Right atrium auricular region (tissue), 2 donors: ENCODE data around the gene FOXR2. TPM values are rescaled to one million over a fixed set of nuclear protein-coding genes. Genes with fewer than 3 reads are reported as not detected.

ENCODE experiments used
- DNase-seq: peaks from one replicate; pipeline ENCODE4 v3.0.0-alpha.2; 2019; ENCODE audit warnings: low spot score
- H3K27ac ChIP-seq, 2 donors: fragments of 200-600 bp; sonication (generic); 1 replicate in 1 of 2; 2 replicates in 1 of 2; pipeline ENCODE4 v1.5.1; 2016 to 2019
- H3K27me3 ChIP-seq, 2 donors: fragments of 200-600 bp; sonication (generic); one replicate each; pipeline versions ENCODE4 v1.5.1 to v1.6.0; 2017 to 2019
- H3K36me3 ChIP-seq: fragments of 200-600 bp; sonication (generic); one replicate; pipeline ENCODE4 v1.5.1; 2016
- H3K4me1 ChIP-seq, 2 donors: fragments of 200-600 bp; sonication (generic); one replicate each; pipeline versions ENCODE4 v1.5.1 to v1.6.0; 2017 to 2019
- H3K4me3 ChIP-seq, 2 donors: fragments of 200-600 bp; sonication (generic); 1 replicate in 1 of 2; 2 replicates in 1 of 2; pipeline ENCODE4 v1.5.1; 2017 to 2019; ENCODE audit warnings: mild to moderate bottlenecking in 1 of 2, moderate library complexity in 1 of 2
- H3K9me3 ChIP-seq, 2 donors: fragments of 200-600 bp; sonication (generic); one replicate each; pipeline ENCODE4 v1.5.1; 2019
- total RNA-seq, 2 donors: library from RNA; depleted of rRNA; stranded (reverse); fragments of >200 nt; gene quantifications; one replicate each; pipeline ENCODE4 v1.1.0, GENCODE V29; 2016
- TF ChIP-seq, protein P1 (sequence below), 2 donors: fragments of 200-600 bp; sonication (generic); IDR thresholded peaks; one replicate each; pipeline ENCODE4 v1.5.1; 2019; ENCODE audit warnings: antibody characterized with exemption in 2 of 2

FOXR2 gene
- total RNA-seq, 2 donors from 2014 or later = not detected

DNA sequence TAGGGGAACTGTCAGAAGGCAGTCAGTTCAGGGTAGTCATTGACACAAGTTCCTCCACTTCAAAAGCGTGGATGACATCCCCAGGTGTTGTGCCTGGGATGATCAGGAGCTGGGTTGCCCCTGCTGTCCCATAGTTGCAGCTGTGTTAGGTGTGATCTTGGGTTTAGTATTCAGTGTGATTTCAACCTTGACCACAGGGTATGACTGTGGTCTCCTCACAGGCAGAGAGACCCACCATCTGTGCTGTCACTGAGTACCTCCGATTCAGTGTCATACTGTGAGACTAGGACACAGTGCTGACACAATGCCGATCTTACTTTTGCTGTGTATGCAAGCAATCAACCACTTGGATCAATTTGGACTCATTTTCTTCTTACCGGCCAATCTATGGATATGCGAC, 25.2 kb downstream of the FOXR2 start:
- TF ChIP-seq, protein P1, sequence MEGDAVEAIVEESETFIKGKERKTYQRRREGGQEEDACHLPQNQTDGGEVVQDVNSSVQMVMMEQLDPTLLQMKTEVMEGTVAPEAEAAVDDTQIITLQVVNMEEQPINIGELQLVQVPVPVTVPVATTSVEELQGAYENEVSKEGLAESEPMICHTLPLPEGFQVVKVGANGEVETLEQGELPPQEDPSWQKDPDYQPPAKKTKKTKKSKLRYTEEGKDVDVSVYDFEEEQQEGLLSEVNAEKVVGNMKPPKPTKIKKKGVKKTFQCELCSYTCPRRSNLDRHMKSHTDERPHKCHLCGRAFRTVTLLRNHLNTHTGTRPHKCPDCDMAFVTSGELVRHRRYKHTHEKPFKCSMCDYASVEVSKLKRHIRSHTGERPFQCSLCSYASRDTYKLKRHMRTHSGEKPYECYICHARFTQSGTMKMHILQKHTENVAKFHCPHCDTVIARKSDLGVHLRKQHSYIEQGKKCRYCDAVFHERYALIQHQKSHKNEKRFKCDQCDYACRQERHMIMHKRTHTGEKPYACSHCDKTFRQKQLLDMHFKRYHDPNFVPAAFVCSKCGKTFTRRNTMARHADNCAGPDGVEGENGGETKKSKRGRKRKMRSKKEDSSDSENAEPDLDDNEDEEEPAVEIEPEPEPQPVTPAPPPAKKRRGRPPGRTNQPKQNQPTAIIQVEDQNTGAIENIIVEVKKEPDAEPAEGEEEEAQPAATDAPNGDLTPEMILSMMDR (IDR thresholded peaks at IDR 0.05) = no peak
- Histone ChIP-seq H3K27ac (no peak overlapping the region), H3K27me3 (no peaks in the 10 kb centered on the region), H3K9me3 (no peaks in the 10 kb centered on the region), H3K36me3 (no peaks in the 10 kb centered on the region), H3K4me1 (no peaks in the 10 kb centered on the region), H3K4me3 (no peak overlapping the region)
- no peak for DNase-seq

DNA sequence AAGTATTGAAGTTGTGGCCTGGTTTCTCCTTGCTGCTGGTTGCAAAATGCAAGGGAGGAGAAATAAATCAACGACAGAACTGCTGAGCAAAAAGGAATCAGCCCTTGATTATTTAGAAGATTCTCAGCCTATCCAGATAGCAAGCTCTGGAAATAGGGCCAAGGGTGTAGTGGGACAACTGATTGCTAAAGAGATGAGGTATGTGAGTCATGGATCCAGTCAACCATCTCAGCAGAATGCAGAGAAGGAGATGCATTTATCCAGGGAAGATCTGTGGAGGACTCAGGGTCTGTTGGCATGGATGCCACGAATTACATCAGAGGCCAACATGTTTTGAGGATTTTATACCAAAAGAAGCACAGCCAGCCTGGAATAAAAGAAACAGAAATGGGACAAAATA, 36.7 kb downstream of the FOXR2 start:
- H3K9me3 ChIP-seq = no peaks in the 10 kb centered on the region
- no peak for DNase-seq
- H3K4me3 ChIP-seq = no peak overlapping the region
- TF ChIP-seq, protein P1 (IDR thresholded peaks at IDR 0.05) = no peak
- H3K27me3 ChIP-seq = no peaks in the 10 kb centered on the region
- no peaks in the 10 kb centered on the region for H3K4me1 ChIP-seq
- H3K27ac ChIP-seq = no peak overlapping the region
- H3K36me3 ChIP-seq = no peaks in the 10 kb centered on the region

DNA sequence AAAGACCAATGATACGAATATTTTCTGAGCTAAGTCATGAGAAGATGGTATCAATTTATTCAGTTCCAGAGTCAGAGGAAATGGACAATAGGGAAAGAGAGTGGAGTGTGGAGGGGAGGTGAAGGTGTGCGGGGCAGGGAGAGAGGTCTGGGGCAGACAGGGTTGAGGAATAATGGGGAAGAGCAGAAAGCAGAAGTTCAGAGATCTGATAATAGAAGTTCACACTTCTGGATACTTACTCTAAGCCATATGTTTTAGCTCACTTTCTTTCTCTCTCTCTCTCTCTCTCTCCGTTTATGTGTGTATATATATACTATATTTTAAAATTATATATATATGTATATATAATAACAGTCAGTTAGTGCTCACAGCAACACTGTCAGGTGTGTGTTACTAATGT, 40.4 kb downstream of the FOXR2 start:
- DNase-seq = no peak
- TF ChIP-seq, protein P1 (IDR thresholded peaks at IDR 0.05) = no peak
- Histone ChIP-seq H3K4me1 (no peaks in the 10 kb centered on the region), H3K27ac (no peak overlapping the region), H3K4me3 (no peak overlapping the region), H3K27me3 (no peaks in the 10 kb centered on the region), H3K36me3 (no peaks in the 10 kb centered on the region), H3K9me3 (peaks cover 0 to 11% of the 10 kb centered on the region in 2 donors)

DNA sequence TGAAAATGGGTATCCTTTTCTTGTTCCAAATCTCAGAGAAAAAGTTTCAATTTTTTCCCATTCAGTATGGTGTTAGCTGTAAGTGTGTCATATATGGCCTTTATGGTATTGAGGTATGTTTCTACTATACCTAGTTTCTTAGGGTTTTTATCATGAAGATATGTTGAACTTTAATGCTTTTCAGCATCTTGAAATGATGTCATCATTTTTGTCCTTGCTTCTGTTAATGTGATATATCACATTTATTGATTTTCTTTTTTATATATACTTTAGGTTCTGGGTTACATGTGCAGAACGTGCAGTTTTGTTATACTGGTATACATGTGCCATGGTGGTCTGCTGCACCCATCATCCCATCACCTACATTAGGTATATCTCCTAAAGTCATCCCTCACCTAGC, 44.9 kb downstream of the FOXR2 start:
- H3K27ac ChIP-seq = no peak overlapping the region
- DNase-seq = no peak
- no peaks in the 10 kb centered on the region for H3K27me3 ChIP-seq
- TF ChIP-seq, protein P1 (IDR thresholded peaks at IDR 0.05) = no peak
- H3K4me1 ChIP-seq = no peaks in the 10 kb centered on the region
- peaks cover 0 to 23% of the 10 kb centered on the region in 2 donors for H3K9me3 ChIP-seq
- no peaks in the 10 kb centered on the region for H3K36me3 ChIP-seq
- H3K4me3 ChIP-seq = no peak overlapping the region

Other genes starting within 250 kb of the FOXR2 start
- 10 to 100 TPM; 26.7 to 28.2 TPM for gene MAGEH1, start 171.3 kb upstream of the FOXR2 start, total RNA-seq
- gene USP51, start 133.6 kb upstream of the FOXR2 start, total RNA-seq = 1 to 10 TPM; 1.7 to 2.2 TPM
- 10 to 100 TPM in 1 of 2 donors, 1 to 10 TPM in 1; 7.2 to 12.4 TPM for gene RRAGB, start 94.3 kb downstream of the FOXR2 start, total RNA-seq